Activated CD8-positive, alpha-beta T cell treated with anti-CD3 and anti-CD28 coated beads, Interleukin-2, amount 10 ng/mL, durations not matched to agents 7 days and 5 days (primary cell): ENCODE data around the gene MAST4. TPM values are rescaled to one million over a fixed set of nuclear protein-coding genes. Genes with fewer than 3 reads are reported as not detected.

Source experiments
- ATAC-seq: fragments of 150-1000 bp; cut with Tn5 transposase; one replicate; pipeline ENCODE4 v1.10.0; 2021; ENCODE audit warnings: moderate library complexity
- CTCF ChIA-PET: fragments of 350-600 bp; sonication (Branson Sonifier 250); formaldehyde crosslinking; loops from one replicate; lab custom pipeline; 2021; ENCODE audit warnings: antibody characterized with exemption; lab: Charles Lee
- POLR2A ChIA-PET: fragments of 350-600 bp; sonication (Branson Sonifier 250); formaldehyde crosslinking; loops from one replicate; lab custom pipeline; 2021; ENCODE audit warnings: antibody characterized with exemption; lab: Charles Lee
- DNase-seq: peaks from one replicate; pipeline ENCODE4 v3.0.0-alpha.2; 2020
- H3K27ac Mint-ChIP-seq: one replicate; pipeline ENCODE4 v1.8.0; 2021; ENCODE audit warnings: mild to moderate bottlenecking, mixed read lengths
- H3K27me3 Mint-ChIP-seq: one replicate; pipeline ENCODE4 v1.8.0; 2021; ENCODE audit warnings: low read depth, mixed read lengths
- H3K36me3 Mint-ChIP-seq: one replicate; pipeline ENCODE4 v1.8.0; 2021; ENCODE audit warnings: low read depth, mixed read lengths
- H3K4me1 Mint-ChIP-seq: one replicate; pipeline ENCODE4 v1.8.0; 2021; ENCODE audit warnings: low read depth, mixed read lengths
- H3K4me3 Mint-ChIP-seq: one replicate; pipeline ENCODE4 v1.8.0; 2021; ENCODE audit warnings: mild to moderate bottlenecking, mixed read lengths
- H3K9me3 Mint-ChIP-seq: one replicate; pipeline ENCODE4 v1.8.0; 2022; ENCODE audit warnings: mixed read lengths; ENCODE audit not compliant: insufficient read depth
- total RNA-seq, 2 experiments: library from RNA; stranded (reverse); gene quantifications; one replicate each; pipeline ENCODE4 v1.2.3, GENCODE V29; 2021

Gene MAST4
- total RNA-seq, 2 experiments from 2014 or later = 5.5 to 7.1 TPM

DNA sequence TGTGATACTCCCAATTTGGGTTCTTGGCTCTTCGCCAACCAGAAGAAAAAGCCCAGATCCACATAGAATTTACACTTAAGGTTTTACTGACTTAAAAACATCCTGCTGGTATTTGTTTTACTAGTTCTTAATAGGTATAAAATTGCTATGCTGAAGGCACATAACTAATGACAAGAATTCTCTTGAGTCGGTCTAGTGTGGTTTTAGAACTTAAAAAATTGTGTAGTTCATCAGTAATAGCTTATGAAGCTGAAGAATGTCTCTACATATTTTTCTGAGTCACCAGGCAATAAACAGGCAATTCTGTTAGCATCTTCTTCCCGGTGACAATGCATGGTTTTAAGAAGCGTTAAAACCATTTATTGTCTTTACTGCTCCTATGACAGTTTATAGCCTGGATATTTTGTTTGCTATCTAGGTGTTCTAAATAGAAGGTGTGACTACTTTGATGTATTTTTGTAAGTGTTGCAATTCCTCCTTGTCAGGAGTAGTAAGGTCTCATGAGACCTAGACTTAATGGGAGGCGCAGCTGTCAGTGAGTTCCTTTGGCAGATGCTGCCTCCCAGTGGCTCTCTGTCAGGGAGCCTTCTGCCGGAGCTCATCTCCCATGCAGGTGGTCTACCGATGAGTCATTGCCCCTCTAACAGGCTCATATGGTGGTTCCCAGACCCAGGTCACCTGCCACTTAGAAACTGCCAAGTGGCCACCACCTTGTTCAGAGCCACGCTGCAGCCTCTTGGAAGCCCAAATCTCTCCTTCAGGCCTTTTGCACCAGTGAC lies 173.8 kb downstream of the MAST4 start:
- Mint-ChIP-seq H3K4me3 (no peak overlapping the region), H3K27ac (no peak overlapping the region), H3K27me3 (peaks cover 14% of the 10 kb centered on the region), H3K4me1 (no peaks in the 10 kb centered on the region), H3K36me3 (no peaks in the 10 kb centered on the region), H3K9me3 (no peaks in the 10 kb centered on the region)
- no peak for ATAC-seq
- no peak for DNase-seq
- ChIA-PET CTCF (no interaction called here), POLR2A (no interaction called here)

DNA sequence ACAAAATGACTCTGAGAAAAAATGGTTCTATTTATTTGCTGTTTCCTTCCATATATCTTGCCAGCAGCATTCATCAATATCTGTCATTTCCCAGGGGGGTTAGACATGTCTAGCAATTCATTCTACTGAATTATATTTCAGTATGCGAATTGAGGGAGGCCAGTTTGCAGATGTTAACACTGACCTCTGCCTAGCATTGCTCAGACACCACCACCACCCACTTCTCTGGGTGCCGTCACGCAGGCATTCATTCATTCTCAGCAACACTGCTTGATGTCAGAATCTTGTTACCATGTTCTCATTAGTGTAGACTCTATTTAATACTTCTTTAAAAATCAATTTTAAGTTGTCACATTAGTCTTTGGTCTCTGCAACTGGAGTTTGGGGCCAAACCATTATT lies 181.7 kb downstream of the MAST4 start:
- CTCF ChIA-PET = no interaction called here
- POLR2A ChIA-PET = no interaction called here
- ATAC-seq = no peak

DNA sequence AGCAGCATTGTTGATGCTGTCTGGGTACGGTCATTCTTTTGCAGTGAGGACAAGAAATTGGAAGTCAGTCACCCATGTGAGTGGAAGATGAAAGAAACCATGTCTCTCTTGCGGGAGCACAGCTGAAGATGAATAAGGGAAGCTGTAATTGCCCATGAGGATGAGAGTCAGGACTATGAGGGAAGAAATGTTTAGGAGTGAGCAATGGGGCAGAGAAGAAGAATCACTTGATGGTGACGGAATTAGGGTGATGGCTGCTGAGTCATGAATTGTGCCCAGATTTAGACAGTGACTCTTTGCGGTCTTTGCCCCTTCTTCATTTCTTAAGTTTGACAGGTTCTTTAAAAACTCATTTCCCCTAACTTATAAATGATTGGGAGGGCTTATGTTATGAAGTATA lies 183.3 kb downstream of the MAST4 start:
- Mint-ChIP-seq H3K4me3 (no peak overlapping the region), H3K27me3 (peaks cover 2% of the 10 kb centered on the region), H3K9me3 (no peaks in the 10 kb centered on the region), H3K27ac (no peak overlapping the region), H3K36me3 (no peaks in the 10 kb centered on the region), H3K4me1 (no peaks in the 10 kb centered on the region)
- no peak for DNase-seq
- ATAC-seq = no peak
- ChIA-PET CTCF (no interaction called here), POLR2A (no interaction called here)

More for the DNA sequence above, 181.7 kb downstream of the MAST4 start:
- peaks cover 2% of the 10 kb centered on the region for H3K27me3 Mint-ChIP-seq
- no peaks in the 10 kb centered on the region for H3K4me1 Mint-ChIP-seq
- DNase-seq = no peak
- no peaks in the 10 kb centered on the region for H3K9me3 Mint-ChIP-seq
- no peak overlapping the region for H3K4me3 Mint-ChIP-seq
- no peak overlapping the region for H3K27ac Mint-ChIP-seq
- no peaks in the 10 kb centered on the region for H3K36me3 Mint-ChIP-seq

GRCh38 chr5:66788556-66788955 lies 192.4 kb downstream of the MAST4 start:
- POLR2A ChIA-PET = no interaction called here
- Mint-ChIP-seq H3K27ac (no peak overlapping the region), H3K27me3 (peaks cover 6% of the 10 kb centered on the region), H3K4me1 (no peaks in the 10 kb centered on the region), H3K4me3 (no peak overlapping the region), H3K9me3 (no peaks in the 10 kb centered on the region), H3K36me3 (no peaks in the 10 kb centered on the region)
- DNase-seq (no peak), ATAC-seq (no peak)
- CTCF ChIA-PET = interaction anchor here (0.6 kb wide), 1 partner anchor 27 kb away, joined by 4 read pairs; no protein-coding TSS in a partner anchor

GRCh38 chr5:66789434-66789833 lies 193.2 kb downstream of the MAST4 start:
- no peaks in the 10 kb centered on the region for H3K36me3 Mint-ChIP-seq
- H3K9me3 Mint-ChIP-seq = no peaks in the 10 kb centered on the region
- ATAC-seq (no peak), DNase-seq (no peak)
- peaks cover 9% of the 10 kb centered on the region for H3K27me3 Mint-ChIP-seq
- POLR2A ChIA-PET = no interaction called here
- no peak overlapping the region for H3K27ac Mint-ChIP-seq
- no peak overlapping the region for H3K4me3 Mint-ChIP-seq
- no peaks in the 10 kb centered on the region for H3K4me1 Mint-ChIP-seq
- CTCF ChIA-PET = no interaction called here

GRCh38 chr5:66793049-66793448 lies 196.9 kb downstream of the MAST4 start:
- DNase-seq = no peak
- no peak for ATAC-seq
- peaks cover 18% of the 10 kb centered on the region for H3K27me3 Mint-ChIP-seq
- ChIA-PET CTCF (no interaction called here), POLR2A (no interaction called here)
- H3K27ac Mint-ChIP-seq = no peak overlapping the region
- H3K36me3 Mint-ChIP-seq = no peaks in the 10 kb centered on the region
- no peaks in the 10 kb centered on the region for H3K4me1 Mint-ChIP-seq
- H3K9me3 Mint-ChIP-seq = no peaks in the 10 kb centered on the region
- H3K4me3 Mint-ChIP-seq = no peak overlapping the region

DNA sequence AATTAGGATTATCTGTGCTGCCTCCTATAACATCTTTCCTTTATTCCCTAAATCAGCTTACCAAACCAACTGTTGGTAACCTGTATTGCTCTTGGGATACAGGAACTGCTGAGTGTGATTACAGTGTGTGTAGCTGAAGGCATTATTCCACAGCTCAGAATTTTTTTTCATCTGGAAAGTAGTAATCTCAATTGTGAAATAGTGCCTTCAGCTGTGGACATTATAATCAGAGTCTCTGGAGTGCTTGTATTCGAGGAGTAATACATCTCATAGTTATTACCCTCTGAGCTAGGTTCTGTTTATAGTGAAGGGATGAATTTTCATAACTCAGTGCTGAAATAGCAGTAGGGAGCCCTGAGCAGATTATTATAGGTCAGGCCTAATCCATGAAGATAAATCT lies 199.5 kb downstream of the MAST4 start:
- ATAC-seq (no peak), DNase-seq (no peak)
- POLR2A ChIA-PET = no interaction called here
- H3K27ac Mint-ChIP-seq = no peak overlapping the region
- no peak overlapping the region for H3K4me3 Mint-ChIP-seq
- H3K4me1 Mint-ChIP-seq = no peaks in the 10 kb centered on the region
- H3K36me3 Mint-ChIP-seq = no peaks in the 10 kb centered on the region
- CTCF ChIA-PET = interaction anchor here (0.9 to 1.1 kb wide), 2 partner anchors 77 to 193 kb away, joined by 3 read pairs; no protein-coding TSS in a partner anchor
- H3K9me3 Mint-ChIP-seq = no peaks in the 10 kb centered on the region
- peaks cover 35% of the 10 kb centered on the region for H3K27me3 Mint-ChIP-seq

GRCh38 chr5:66796305-66797292 lies 200.4 kb downstream of the MAST4 start:
- H3K4me3 Mint-ChIP-seq = no peak overlapping the region
- no peaks in the 10 kb centered on the region for H3K4me1 Mint-ChIP-seq
- H3K27ac Mint-ChIP-seq = no peak overlapping the region
- ChIA-PET POLR2A (interaction anchor here (0.6 kb wide), 1 partner anchor 1053 kb away, joined by 4 read pairs; no protein-coding TSS in a partner anchor), CTCF (interaction anchor here (1.1 to 1.4 kb wide), 2 partner anchors 17 to 76 kb away, joined by 3 read pairs; no protein-coding TSS in a partner anchor)
- H3K36me3 Mint-ChIP-seq = no peaks in the 10 kb centered on the region
- peaks cover 37% of the 10 kb centered on the region for H3K27me3 Mint-ChIP-seq
- ATAC-seq = no peak
- no peak for DNase-seq
- H3K9me3 Mint-ChIP-seq = no peaks in the 10 kb centered on the region

DNA sequence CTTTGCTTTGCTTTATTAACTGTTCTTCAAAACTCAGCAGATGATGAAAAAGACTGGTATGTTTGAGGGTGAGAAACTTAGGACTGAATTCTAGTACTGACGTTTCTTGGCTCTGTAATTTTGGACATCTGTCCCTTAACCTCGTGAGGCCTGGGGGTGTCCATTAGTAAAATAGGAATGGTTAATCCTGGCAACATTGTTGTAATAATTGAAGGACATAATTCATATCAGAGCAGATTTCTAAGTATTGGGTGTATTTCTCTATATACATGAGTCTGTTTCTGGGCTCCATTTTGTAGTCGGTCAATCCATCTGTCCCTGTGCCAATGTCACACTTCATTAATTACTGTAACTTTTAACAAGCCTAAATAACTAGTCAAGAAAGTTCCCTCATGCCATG lies 206.7 kb downstream of the MAST4 start:
- POLR2A ChIA-PET = no interaction called here
- DNase-seq = no peak
- Mint-ChIP-seq H3K27me3 (peaks cover 46% of the 10 kb centered on the region), H3K9me3 (no peaks in the 10 kb centered on the region), H3K4me3 (no peak overlapping the region), H3K27ac (no peak overlapping the region), H3K36me3 (no peaks in the 10 kb centered on the region), H3K4me1 (no peaks in the 10 kb centered on the region)
- no peak for ATAC-seq
- CTCF ChIA-PET = interaction anchor here (1.2 kb wide), 1 partner anchor 10 kb away, joined by 4 read pairs; no protein-coding TSS in a partner anchor

DNA sequence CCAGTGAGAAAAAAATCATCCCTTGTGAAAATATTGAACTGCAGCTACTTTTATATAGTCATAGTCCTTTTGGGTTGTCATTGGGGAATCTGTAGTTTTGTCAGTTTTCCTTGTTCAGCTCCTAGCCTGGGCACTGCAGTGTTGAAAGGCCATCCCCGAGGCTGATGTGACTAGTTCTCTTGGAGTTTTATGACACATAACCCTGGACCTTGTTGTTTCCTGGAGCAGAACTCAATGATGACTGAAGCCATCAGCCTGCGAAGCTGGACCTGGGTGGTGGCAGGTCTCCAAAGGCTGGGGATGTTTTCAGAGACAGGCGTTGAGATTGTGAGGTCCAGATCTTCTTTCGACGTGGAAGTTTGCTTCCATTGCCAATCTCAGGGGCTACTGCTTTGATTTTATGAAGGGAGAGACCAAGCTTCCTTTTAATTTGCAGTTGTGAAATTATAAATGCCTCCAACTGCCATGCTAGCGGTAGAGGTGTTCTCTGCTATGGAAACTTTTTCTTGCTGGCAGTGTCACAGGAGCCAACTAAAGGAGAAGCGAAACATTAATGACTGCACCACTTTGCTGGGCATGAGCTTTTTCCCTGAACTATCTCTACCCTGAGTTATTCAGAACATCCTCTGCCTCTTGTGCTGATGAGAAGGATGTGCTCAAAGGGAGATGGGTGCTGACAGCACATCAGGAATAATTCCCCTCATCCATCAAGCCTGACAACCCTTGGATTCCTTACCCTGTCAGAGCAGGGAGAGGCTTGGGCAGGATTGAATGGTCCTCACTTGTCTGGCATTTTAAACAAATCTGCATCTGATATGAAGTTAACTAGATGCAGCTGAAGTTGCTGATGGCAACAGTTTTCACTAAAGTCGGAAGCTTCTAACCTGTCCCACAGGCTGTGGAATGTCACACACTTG lies 209.6 kb downstream of the MAST4 start:
- no peak for ATAC-seq
- Mint-ChIP-seq H3K27me3 (peaks cover 37% of the 10 kb centered on the region), H3K9me3 (no peaks in the 10 kb centered on the region), H3K4me1 (peaks cover 3% of the 10 kb centered on the region), H3K4me3 (no peak overlapping the region), H3K27ac (no peak overlapping the region), H3K36me3 (no peaks in the 10 kb centered on the region)
- DNase-seq = no peak
- CTCF ChIA-PET = interaction anchor here (1.0 kb wide), 1 partner anchor 9 kb away, joined by 5 read pairs; no protein-coding TSS in a partner anchor
- POLR2A ChIA-PET = no interaction called here

- DNase-seq (no peak), ATAC-seq (no peak)
- Mint-ChIP-seq H3K9me3 (no peaks in the 10 kb centered on the region), H3K4me3 (no peak overlapping the region), H3K27ac (no peak overlapping the region), H3K4me1 (peaks cover 7% of the 10 kb centered on the region), H3K27me3 (peaks cover 33% of the 10 kb centered on the region), H3K36me3 (no peaks in the 10 kb centered on the region)
- POLR2A ChIA-PET = no interaction called here
- CTCF ChIA-PET = no interaction called here
Observed at GRCh38 chr5:66807743-66808142, 211.6 kb downstream of the MAST4 start.
